DMS153 (cell line): ENCODE data around the gene PER1.
"Not testable (repeated sequence)": the region's sequence is repeated elsewhere in the genome, so short reads cannot be mapped to it uniquely, and the experiment has no call there.

ENCODE experiments used
- DNase-seq: peaks from one replicate; lab custom pipeline; 2025; lab: John Stamatoyannopoulos, UW

The PER1 gene

GRCh38 chr17:8152112-8152775, at the start of gene PER1:
PER1 (minus strand) TSS chr17:8152404; CDS start chr17:8150706, 1,698 bp downstream.
- DNase-seq = peak; percentile 66

- DNase-seq = peak; percentile 80
Measured at GRCh38 chr17:8192070-8192815, 40.0 kb upstream of the PER1 start.

- DNase-seq = no peak
Measured at GRCh38 chr17:8190506-8190905, 38.3 kb upstream of the PER1 start.

GRCh38 chr17:8189711-8190477, 37.7 kb upstream of the PER1 start, which contains the start of gene BORCS6:
BORCS6 (minus strand) TSS chr17:8190180; CDS start chr17:8190140, 40 bp downstream.
- DNase-seq = peak; percentile 86

GRCh38 chr17:8189041-8189710, 37.0 kb upstream of the PER1 start:
- no peak for DNase-seq

- no peak for DNase-seq
Measured at GRCh38 chr17:8188263-8188839, 36.1 kb upstream of the PER1 start.

GRCh38 chr17:8187517-8188262, 35.5 kb upstream of the PER1 start:
- DNase-seq = peak; percentile 90

GRCh38 chr17:8186787-8187516, 34.7 kb upstream of the PER1 start:
- peak; percentile 84 for DNase-seq

GRCh38 chr17:8186446-8186786, 34.2 kb upstream of the PER1 start:
- no peak for DNase-seq

- no peak for DNase-seq
Measured at GRCh38 chr17:8185582-8186445, 33.6 kb upstream of the PER1 start.

- DNase-seq = no peak
Measured at GRCh38 chr17:8176998-8177731, 25.0 kb upstream of the PER1 start.

- DNase-seq = peak; percentile 68
Measured at GRCh38 chr17:8176197-8176940, 24.2 kb upstream of the PER1 start, which contains the start of gene TMEM107. TMEM107 (minus strand) TSS chr17:8176380; CDS start chr17:8176286, 94 bp downstream.

- no peak for DNase-seq
Measured at GRCh38 chr17:8175795-8176196, 23.6 kb upstream of the PER1 start.

GRCh38 chr17:8173871-8174322, 21.7 kb upstream of the PER1 start:
- DNase-seq = no peak

- peak; percentile 91 for DNase-seq
Measured at GRCh38 chr17:8173056-8173870, 21.1 kb upstream of the PER1 start.

GRCh38 chr17:8170186-8170585, 18.0 kb upstream of the PER1 start:
- not testable (repeated sequence) for DNase-seq

- no peak for DNase-seq
Measured at GRCh38 chr17:8167526-8167925, 15.3 kb upstream of the PER1 start.
